ENCODE results near the gene PSMA5.

- TF ChIP-seq HOXA7 (CRISPR knock-in tag; IDR thresholded peaks at IDR 0.05; ENCODE audit: borderline replicate concordance) (no peak), ZNF121 (tag by site-specific recombination; IDR thresholded peaks at IDR 0.05) (no peak), ZNF510 (tag by site-specific recombination; IDR thresholded peaks at IDR 0.05; ENCODE audit: insufficient replicate concordance) (no peak), ZSCAN5A (tag by site-specific recombination; IDR thresholded peaks at IDR 0.05) (no peak), KLF10 (tag by site-specific recombination; IDR thresholded peaks at IDR 0.05) (no peak), YY1 (tag by site-specific recombination; IDR thresholded peaks at IDR 0.05) (no peak), YY2 (tag by site-specific recombination; IDR thresholded peaks at IDR 0.05) (no peak), ZBTB7A (tag by site-specific recombination; IDR thresholded peaks at IDR 0.05; ENCODE audit: low read depth) (no peak)
Observed at GRCh38 chr1:109391626-109392025, 34.6 kb downstream of the PSMA5 start.

All from HEK293 (cell line).